ENCODE measurements around the gene ST6GALNAC3. TPM values are rescaled to one million over a fixed set of nuclear protein-coding genes. Genes with fewer than 3 reads are reported as not detected.

Gene ST6GALNAC3
- total and polyA plus RNA-seq, 3 donors from 2014 or later: 0.46 to 0.87 (median 0.74) TPM

- 77% methylated on average over 3 of the region's 3 CpGs for WGBS, 2 donors
- H3K36me3 ChIP-seq (ENCODE audit: low read depth, missing control alignments): no peaks in the 10 kb centered on the region
- H3K4me3 ChIP-seq: no peak overlapping the region
- H3K27ac ChIP-seq: no peak overlapping the region
- DNase-seq: no peak
- intact Hi-C loops (cut with DNase I; ENCODE audit: low total_unique reads): no loop called here
- H3K4me1 ChIP-seq: no peaks in the 10 kb centered on the region
- H3K27me3 ChIP-seq: no peaks in the 10 kb centered on the region
- TF ChIP-seq, protein P1, sequence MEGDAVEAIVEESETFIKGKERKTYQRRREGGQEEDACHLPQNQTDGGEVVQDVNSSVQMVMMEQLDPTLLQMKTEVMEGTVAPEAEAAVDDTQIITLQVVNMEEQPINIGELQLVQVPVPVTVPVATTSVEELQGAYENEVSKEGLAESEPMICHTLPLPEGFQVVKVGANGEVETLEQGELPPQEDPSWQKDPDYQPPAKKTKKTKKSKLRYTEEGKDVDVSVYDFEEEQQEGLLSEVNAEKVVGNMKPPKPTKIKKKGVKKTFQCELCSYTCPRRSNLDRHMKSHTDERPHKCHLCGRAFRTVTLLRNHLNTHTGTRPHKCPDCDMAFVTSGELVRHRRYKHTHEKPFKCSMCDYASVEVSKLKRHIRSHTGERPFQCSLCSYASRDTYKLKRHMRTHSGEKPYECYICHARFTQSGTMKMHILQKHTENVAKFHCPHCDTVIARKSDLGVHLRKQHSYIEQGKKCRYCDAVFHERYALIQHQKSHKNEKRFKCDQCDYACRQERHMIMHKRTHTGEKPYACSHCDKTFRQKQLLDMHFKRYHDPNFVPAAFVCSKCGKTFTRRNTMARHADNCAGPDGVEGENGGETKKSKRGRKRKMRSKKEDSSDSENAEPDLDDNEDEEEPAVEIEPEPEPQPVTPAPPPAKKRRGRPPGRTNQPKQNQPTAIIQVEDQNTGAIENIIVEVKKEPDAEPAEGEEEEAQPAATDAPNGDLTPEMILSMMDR (IDR thresholded peaks at IDR 0.05): no peak
- TF ChIP-seq POLR2A (IDR thresholded peaks at IDR 0.05): no peak
- no peaks in the 10 kb centered on the region for H3K9me3 ChIP-seq
Observed at GRCh38 chr1:76252431-76252830, 177.9 kb downstream of the ST6GALNAC3 start.

GRCh38 chr1:76254104-76255030, 179.8 kb downstream of the ST6GALNAC3 start:
- TF ChIP-seq, protein P1 (IDR thresholded peaks at IDR 0.05): no peak
- no peak for TF ChIP-seq POLR2A (IDR thresholded peaks at IDR 0.05)
- DNase-seq: no peak
- Histone ChIP-seq H3K36me3 (ENCODE audit: low read depth, missing control alignments) (no peaks in the 10 kb centered on the region), H3K9me3 (no peaks in the 10 kb centered on the region), H3K4me3 (no peak overlapping the region), H3K4me1 (no peaks in the 10 kb centered on the region), H3K27ac (no peak overlapping the region), H3K27me3 (no peaks in the 10 kb centered on the region)
- WGBS, 2 donors: 64 to 78% methylated on average over 9 of the region's 9 CpGs
- intact Hi-C loops (cut with DNase I; ENCODE audit: low total_unique reads): no loop called here

DNA sequence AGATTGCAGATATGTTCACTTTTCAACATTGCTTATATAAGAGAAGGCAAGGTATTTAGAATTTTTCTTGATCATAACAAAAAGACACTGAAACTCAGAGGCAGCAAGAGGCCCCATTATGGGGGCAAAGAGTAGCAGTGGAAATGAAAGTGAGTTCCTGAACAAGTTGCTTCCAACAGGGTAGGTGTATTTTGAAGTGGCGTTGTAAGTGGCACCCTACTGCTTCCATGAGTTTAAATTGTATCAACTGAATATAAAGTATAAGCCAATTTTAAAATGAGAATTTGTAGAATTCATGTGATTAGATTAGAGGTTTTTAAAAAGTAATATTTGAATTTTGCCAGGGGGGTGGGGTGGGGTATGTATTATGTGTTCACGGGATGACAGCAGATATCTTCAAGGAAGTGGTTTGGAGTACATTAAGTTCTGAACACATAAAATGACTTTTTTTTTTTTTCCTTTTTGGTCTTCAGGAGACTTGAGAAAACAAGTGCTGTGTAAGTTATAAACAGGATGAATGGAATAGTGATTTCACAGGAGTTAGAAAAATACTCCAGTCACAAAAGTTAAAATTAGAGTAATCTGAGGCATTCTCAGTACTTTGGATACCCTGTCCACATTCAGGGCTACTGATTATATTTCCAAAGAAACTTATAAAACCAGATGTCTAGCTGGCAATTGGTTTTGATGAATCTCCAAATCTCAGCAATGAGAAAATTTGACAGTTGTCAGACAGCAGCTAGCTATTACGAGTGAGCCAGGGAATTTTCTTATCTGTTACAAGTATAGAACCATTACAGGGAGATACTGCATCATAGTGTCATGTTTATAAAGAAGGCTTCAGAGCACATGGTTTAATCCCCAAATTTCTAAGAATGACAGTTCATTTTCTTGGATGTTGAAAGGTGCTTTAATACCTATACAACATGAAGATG, 182.0 kb downstream of the ST6GALNAC3 start:
- DNase-seq: no peak

GRCh38 chr1:76257823-76258222, 183.3 kb downstream of the ST6GALNAC3 start:
- no peak for DNase-seq
- 90 to 95% methylated on average over 2 of the region's 2 CpGs for WGBS, 2 donors
- H3K4me3 ChIP-seq: no peak overlapping the region
- no peaks in the 10 kb centered on the region for H3K9me3 ChIP-seq
- no peaks in the 10 kb centered on the region for H3K4me1 ChIP-seq
- intact Hi-C loops (cut with DNase I; ENCODE audit: low total_unique reads): no loop called here
- TF ChIP-seq, protein P1 (IDR thresholded peaks at IDR 0.05): no peak
- TF ChIP-seq POLR2A (IDR thresholded peaks at IDR 0.05): no peak
- no peaks in the 10 kb centered on the region for H3K36me3 ChIP-seq (ENCODE audit: low read depth, missing control alignments)
- no peak overlapping the region for H3K27ac ChIP-seq
- no peaks in the 10 kb centered on the region for H3K27me3 ChIP-seq

More for the DNA sequence above, 182.0 kb downstream of the ST6GALNAC3 start:
- intact Hi-C loops (cut with DNase I; ENCODE audit: low total_unique reads): no loop called here
- H3K4me3 ChIP-seq: no peak overlapping the region
- WGBS, 2 donors: 53 to 59% methylated on average over 3 of the region's 3 CpGs
- no peaks in the 10 kb centered on the region for H3K27me3 ChIP-seq
- no peaks in the 10 kb centered on the region for H3K4me1 ChIP-seq
- no peaks in the 10 kb centered on the region for H3K36me3 ChIP-seq (ENCODE audit: low read depth, missing control alignments)
- no peaks in the 10 kb centered on the region for H3K9me3 ChIP-seq
- no peak overlapping the region for H3K27ac ChIP-seq
- no peak for TF ChIP-seq POLR2A (IDR thresholded peaks at IDR 0.05)
- TF ChIP-seq, protein P1 (IDR thresholded peaks at IDR 0.05): no peak

Measured in testis (tissue), 3 donors.